HUES6 (cell line): ENCODE data around the gene GABBR2.

Source experiments
- H3K27ac ChIP-seq: 2 replicates; pipeline ENCODE4 v1.7.0; 2013; ENCODE audit warnings: low read depth, mild to moderate bottlenecking, low read length, inconsistent platforms
- H3K27me3 ChIP-seq: 2 replicates; pipeline ENCODE4 v1.6.1; 2013; ENCODE audit warnings: low read length; ENCODE audit not compliant: control insufficient read depth, insufficient read depth
- H3K36me3 ChIP-seq: 2 replicates; pipeline ENCODE4 v1.6.1; 2013; ENCODE audit warnings: low read length; ENCODE audit not compliant: control insufficient read depth, insufficient read depth
- H3K4me1 ChIP-seq: 2 replicates; pipeline ENCODE4 v1.6.1; 2013; ENCODE audit warnings: low read length; ENCODE audit not compliant: control insufficient read depth, insufficient read depth
- H3K4me3 ChIP-seq: 2 replicates; pipeline ENCODE4 v1.5.1; 2013; ENCODE audit warnings: low read depth, low read length
- H3K9ac ChIP-seq: one replicate; pipeline ENCODE4 v1.6.1; 2013; ENCODE audit warnings: mild to moderate bottlenecking, low read length
- H3K9me3 ChIP-seq: 2 replicates; pipeline ENCODE4 v1.6.1; 2013; ENCODE audit warnings: low read depth, low read length; ENCODE audit not compliant: control insufficient read depth, insufficient read depth

The GABBR2 gene

GRCh38 chr9:98357921-98358535 is 350.7 kb downstream of the GABBR2 start:
- H3K4me1 ChIP-seq = no peaks in the 10 kb centered on the region; the same call in 1 of the 2 replicates
- H3K9ac ChIP-seq = no peak overlapping the region
- no peak overlapping the region for H3K27ac ChIP-seq
- H3K4me3 ChIP-seq = no peak overlapping the region
- no peaks in the 10 kb centered on the region for H3K36me3 ChIP-seq
- 0 out of 2 replicates have a peak, but pooled peaks cover 2% of the 10 kb centered on the region for H3K9me3 ChIP-seq
- H3K27me3 ChIP-seq = no peaks in the 10 kb centered on the region

- H3K4me1 ChIP-seq = no peaks in the 10 kb centered on the region
- no peaks in the 10 kb centered on the region for H3K36me3 ChIP-seq
- H3K27ac ChIP-seq = no peak overlapping the region
- H3K27me3 ChIP-seq = no peaks in the 10 kb centered on the region
- peaks cover 5% of the 10 kb centered on the region; the same call in 1 of the 2 replicates for H3K9me3 ChIP-seq
- H3K4me3 ChIP-seq = no peak overlapping the region
- no peak overlapping the region for H3K9ac ChIP-seq
Measured at GRCh38 chr9:98356953-98357690, 351.6 kb downstream of the GABBR2 start.

- no peak overlapping the region for H3K27ac ChIP-seq
- H3K36me3 ChIP-seq = no peaks in the 10 kb centered on the region
- no peak overlapping the region for H3K9ac ChIP-seq
- peaks cover 5% of the 10 kb centered on the region; the same call in 1 of the 2 replicates for H3K9me3 ChIP-seq
- no peaks in the 10 kb centered on the region for H3K27me3 ChIP-seq
- H3K4me3 ChIP-seq = no peak overlapping the region
- no peaks in the 10 kb centered on the region for H3K4me1 ChIP-seq
Measured at GRCh38 chr9:98356326-98356725, 352.4 kb downstream of the GABBR2 start.

- H3K27me3 ChIP-seq = no peaks in the 10 kb centered on the region
- peaks cover 5% of the 10 kb centered on the region; the same call in 1 of the 2 replicates for H3K9me3 ChIP-seq
- H3K9ac ChIP-seq = no peak overlapping the region
- H3K27ac ChIP-seq = no peak overlapping the region
- H3K4me3 ChIP-seq = no peak overlapping the region
- H3K36me3 ChIP-seq = no peaks in the 10 kb centered on the region
- H3K4me1 ChIP-seq = no peaks in the 10 kb centered on the region
Measured at GRCh38 chr9:98351370-98351769, 357.4 kb downstream of the GABBR2 start.

GRCh38 chr9:98347642-98348041 is 361.1 kb downstream of the GABBR2 start:
- H3K9me3 ChIP-seq = peaks cover 2% of the 10 kb centered on the region; the same call in 1 of the 2 replicates
- no peak overlapping the region for H3K9ac ChIP-seq
- no peak overlapping the region for H3K27ac ChIP-seq
- H3K36me3 ChIP-seq = no peaks in the 10 kb centered on the region
- no peak overlapping the region for H3K4me3 ChIP-seq
- no peaks in the 10 kb centered on the region; the same call in 1 of the 2 replicates for H3K27me3 ChIP-seq
- H3K4me1 ChIP-seq = no peaks in the 10 kb centered on the region

- Histone ChIP-seq H3K9me3 (no peaks in the 10 kb centered on the region), H3K9ac (no peak overlapping the region), H3K27me3 (no peaks in the 10 kb centered on the region; the same call in 1 of the 2 replicates), H3K4me1 (no peaks in the 10 kb centered on the region), H3K36me3 (no peaks in the 10 kb centered on the region), H3K4me3 (no peak overlapping the region), H3K27ac (no peak overlapping the region)
Measured at GRCh38 chr9:98345011-98345410, 363.7 kb downstream of the GABBR2 start.

GRCh38 chr9:98344581-98344980 is 364.2 kb downstream of the GABBR2 start:
- no peaks in the 10 kb centered on the region for H3K4me1 ChIP-seq
- no peak overlapping the region for H3K27ac ChIP-seq
- H3K36me3 ChIP-seq = no peaks in the 10 kb centered on the region
- H3K4me3 ChIP-seq = no peak overlapping the region
- no peaks in the 10 kb centered on the region; the same call in 1 of the 2 replicates for H3K27me3 ChIP-seq
- no peak overlapping the region for H3K9ac ChIP-seq
- H3K9me3 ChIP-seq = no peaks in the 10 kb centered on the region

- Histone ChIP-seq H3K27me3 (no peaks in the 10 kb centered on the region; the same call in 1 of the 2 replicates), H3K9me3 (peaks cover 4% of the 10 kb centered on the region; the same call in 1 of the 2 replicates), H3K27ac (no peak overlapping the region), H3K4me1 (no peaks in the 10 kb centered on the region), H3K36me3 (no peaks in the 10 kb centered on the region), H3K9ac (no peak overlapping the region), H3K4me3 (no peak overlapping the region)
Measured at GRCh38 chr9:98342820-98343210, 365.9 kb downstream of the GABBR2 start.

GRCh38 chr9:98342098-98342819 is 366.5 kb downstream of the GABBR2 start:
- Histone ChIP-seq H3K4me1 (no peaks in the 10 kb centered on the region), H3K27ac (no peak overlapping the region), H3K9me3 (peaks cover 4% of the 10 kb centered on the region; the same call in 1 of the 2 replicates), H3K9ac (no peak overlapping the region), H3K36me3 (no peaks in the 10 kb centered on the region), H3K4me3 (no peak overlapping the region), H3K27me3 (no peaks in the 10 kb centered on the region; the same call in 1 of the 2 replicates)

- Histone ChIP-seq H3K27me3 (no peaks in the 10 kb centered on the region; the same call in 1 of the 2 replicates), H3K4me1 (no peaks in the 10 kb centered on the region), H3K4me3 (no peak overlapping the region), H3K36me3 (no peaks in the 10 kb centered on the region), H3K9me3 (peaks cover 4% of the 10 kb centered on the region; the same call in 1 of the 2 replicates), H3K27ac (no peak overlapping the region), H3K9ac (no peak overlapping the region)
Measured at GRCh38 chr9:98341157-98342097, 367.3 kb downstream of the GABBR2 start.
